MCF 10A (cell line): Measurements from ENCODE around the gene IL23A. TPM values are rescaled to one million over a fixed set of nuclear protein-coding genes. Genes with fewer than 3 reads are reported as not detected.
A peak's percentile ranks its signal among the peaks of the same experiment; 100 is the strongest.

Experiments
- Bru-seq: library from RNA; stranded (reverse); fragments of 400-500 nt; gene quantifications from one replicate; lab custom pipeline; 2021; lab: Mats Ljungman, UMichigan
- BruChase-seq, 2 experiments: library from RNA; stranded (reverse); fragments of 400-500 nt; gene quantifications; one replicate each; lab custom pipeline; 2021; lab: Mats Ljungman, UMichigan
- BruUV-seq: library from RNA; stranded (reverse); fragments of 400-500 nt; replicated peaks from 2 replicates; lab custom pipeline; 2021; lab: Mats Ljungman, UMichigan
- CTCF ChIA-PET: fragments of 300-600 bp; sonication (Branson Sonifier 250); formaldehyde crosslinking; extraction: SDS; loops from one replicate; lab custom pipeline; 2021; ENCODE audit warnings: antibody characterized with exemption, inconsistent platforms; lab: Yijun Ruan, JAX
- POLR2A ChIA-PET: fragments of 300-600, 350-650 bp; sonication (Branson Sonifier 250); formaldehyde crosslinking; extraction: SDS; loops from one replicate; lab custom pipeline; 2020; ENCODE audit warnings: antibody characterized with exemption, inconsistent platforms; lab: Yijun Ruan, JAX
- DNase-seq: peaks from one replicate; pipeline ENCODE4 v3.0.0-alpha.2; 2018; ENCODE audit not compliant: unreplicated experiment
- H3K27ac Mint-ChIP-seq: one replicate; pipeline ENCODE4 v1.8.0; 2022; ENCODE audit warnings: mild to moderate bottlenecking, low read depth, mixed read lengths; ENCODE audit not compliant: unreplicated experiment
- H3K27me3 Mint-ChIP-seq: one replicate; pipeline ENCODE4 v1.8.0; 2022; ENCODE audit warnings: mixed read lengths; ENCODE audit not compliant: insufficient read depth, unreplicated experiment
- H3K36me3 Mint-ChIP-seq: one replicate; pipeline ENCODE4 v1.8.0; 2022; ENCODE audit warnings: mild to moderate bottlenecking, moderate library complexity, mixed read lengths; ENCODE audit not compliant: insufficient read depth, unreplicated experiment
- H3K4me1 Mint-ChIP-seq: one replicate; pipeline ENCODE4 v1.8.0; 2022; ENCODE audit warnings: mixed read lengths; ENCODE audit not compliant: insufficient read depth, unreplicated experiment
- H3K4me3 Mint-ChIP-seq: one replicate; pipeline ENCODE4 v1.8.0; 2022; ENCODE audit warnings: mild to moderate bottlenecking, moderate library complexity, mixed read lengths; ENCODE audit not compliant: unreplicated experiment
- H3K9me3 Mint-ChIP-seq: one replicate; pipeline ENCODE4 v1.8.0; 2022; ENCODE audit warnings: mixed read lengths; ENCODE audit not compliant: unreplicated experiment
- intact Hi-C: fragments of 100-400 bp; cut with micrococcal nuclease; formaldehyde crosslinking; loops from 2 replicates; pipeline ENCODE4 v1.14.1; 2022
- long read RNA-seq: library from polyadenylated mRNA; stranded (forward); transcript quantifications from one replicate; pipeline ENCODE4 v2.0.0, GENCODE V29; 2022
- total RNA-seq: library from RNA; stranded (reverse); gene quantifications from 2 replicates; pipeline ENCODE4 v1.2.3, GENCODE V29; 2022
- TF ChIP-seq, protein P1 (sequence below): fragments of 200-600 bp; IDR thresholded peaks from one replicate; pipeline ENCODE4 v1.8.0; 2022; ENCODE audit warnings: antibody characterized with exemption, mild to moderate bottlenecking; ENCODE audit not compliant: unreplicated experiment

IL23A gene, protein sequence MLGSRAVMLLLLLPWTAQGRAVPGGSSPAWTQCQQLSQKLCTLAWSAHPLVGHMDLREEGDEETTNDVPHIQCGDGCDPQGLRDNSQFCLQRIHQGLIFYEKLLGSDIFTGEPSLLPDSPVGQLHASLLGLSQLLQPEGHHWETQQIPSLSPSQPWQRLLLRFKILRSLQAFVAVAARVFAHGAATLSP
- 0.61 and 1.7 TPM in 2 replicates for total RNA-seq
- Bru-seq, nascent RNA: percentile 43 among the genes with signal in this experiment
- percentile 51 among the genes with signal in this experiment for BruChase-seq, experiment 1, labeled RNA remaining after a 6-hour chase
- percentile 53 among the genes with signal in this experiment for BruChase-seq, experiment 2, labeled RNA remaining after a 2-hour chase
- long read RNA-seq, partial matches to known transcripts: 0 of 3 reads
- long read RNA-seq, other reads (novel, unspliced or antisense): 2 of 3 reads

GRCh38 chr12:56338308-56339157, at the start of gene IL23A:
Gene IL23A (plus strand): TSS chr12:56338884. CDS start chr12:56339045, 161 bp downstream.
- TF ChIP-seq, protein P1, sequence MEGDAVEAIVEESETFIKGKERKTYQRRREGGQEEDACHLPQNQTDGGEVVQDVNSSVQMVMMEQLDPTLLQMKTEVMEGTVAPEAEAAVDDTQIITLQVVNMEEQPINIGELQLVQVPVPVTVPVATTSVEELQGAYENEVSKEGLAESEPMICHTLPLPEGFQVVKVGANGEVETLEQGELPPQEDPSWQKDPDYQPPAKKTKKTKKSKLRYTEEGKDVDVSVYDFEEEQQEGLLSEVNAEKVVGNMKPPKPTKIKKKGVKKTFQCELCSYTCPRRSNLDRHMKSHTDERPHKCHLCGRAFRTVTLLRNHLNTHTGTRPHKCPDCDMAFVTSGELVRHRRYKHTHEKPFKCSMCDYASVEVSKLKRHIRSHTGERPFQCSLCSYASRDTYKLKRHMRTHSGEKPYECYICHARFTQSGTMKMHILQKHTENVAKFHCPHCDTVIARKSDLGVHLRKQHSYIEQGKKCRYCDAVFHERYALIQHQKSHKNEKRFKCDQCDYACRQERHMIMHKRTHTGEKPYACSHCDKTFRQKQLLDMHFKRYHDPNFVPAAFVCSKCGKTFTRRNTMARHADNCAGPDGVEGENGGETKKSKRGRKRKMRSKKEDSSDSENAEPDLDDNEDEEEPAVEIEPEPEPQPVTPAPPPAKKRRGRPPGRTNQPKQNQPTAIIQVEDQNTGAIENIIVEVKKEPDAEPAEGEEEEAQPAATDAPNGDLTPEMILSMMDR: no peak
- Mint-ChIP-seq H3K27ac (peak within 1 kb of the TSS; percentile 60), H3K36me3 (peaks cover 26% of the 10 kb centered on the region), H3K4me1 (peaks cover 10% of the 10 kb centered on the region), H3K27me3 (no peaks in the 10 kb centered on the region), H3K4me3 (no peak within 1 kb of the TSS), H3K9me3 (no peaks in the 10 kb centered on the region)
- ChIA-PET POLR2A (interaction anchor here (0.6 to 4.7 kb wide), 4 partner anchors 22 to 126 kb away, joined by 3 to 26 read pairs (median 4); partner anchors contain the start of genes STAT2 and TIMELESS), CTCF (interaction anchor here (0.6 to 1.6 kb wide), 8 partner anchors 12 to 1150 kb away, joined by 3 to 9 read pairs (median 4); partner anchors contain the start of gene RNF41)
- no TSS peak for BruUV-seq
- DNase-seq: peak; percentile 33
- intact Hi-C loops: no loop called here

DNA sequence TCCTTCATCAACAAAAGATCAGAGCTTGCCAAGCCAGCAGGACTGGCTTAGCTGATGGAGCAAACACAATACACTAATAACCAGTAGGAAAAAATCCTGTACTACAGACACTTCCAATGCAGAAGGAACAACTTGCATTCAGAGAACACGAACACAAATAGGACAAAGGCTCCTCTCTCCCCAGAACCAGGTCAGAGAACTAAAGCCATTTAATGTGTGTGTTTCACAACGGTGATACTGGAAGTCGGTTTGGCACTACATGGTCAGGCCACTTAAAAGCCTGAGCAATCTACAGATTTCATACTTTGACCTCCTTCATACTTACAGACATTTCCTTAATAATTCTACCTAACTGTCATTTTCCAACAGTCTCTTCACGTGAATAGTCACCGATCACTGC, 44.9 kb upstream of the IL23A start:
- BruUV-seq: no TSS peak
- Mint-ChIP-seq H3K4me3 (no peak overlapping the region), H3K36me3 (peaks cover 68% of the 10 kb centered on the region), H3K4me1 (peaks cover 8% of the 10 kb centered on the region), H3K27me3 (no peaks in the 10 kb centered on the region), H3K9me3 (no peaks in the 10 kb centered on the region), H3K27ac (no peak overlapping the region)
- no peak for DNase-seq
- TF ChIP-seq, protein P1: no peak
- intact Hi-C loops: no loop called here
- ChIA-PET POLR2A (no interaction called here), CTCF (interaction anchor here (0.6 to 0.8 kb wide), 2 partner anchors 10 to 58 kb away, joined by 3 to 5 read pairs; no protein-coding TSS in a partner anchor)

DNA sequence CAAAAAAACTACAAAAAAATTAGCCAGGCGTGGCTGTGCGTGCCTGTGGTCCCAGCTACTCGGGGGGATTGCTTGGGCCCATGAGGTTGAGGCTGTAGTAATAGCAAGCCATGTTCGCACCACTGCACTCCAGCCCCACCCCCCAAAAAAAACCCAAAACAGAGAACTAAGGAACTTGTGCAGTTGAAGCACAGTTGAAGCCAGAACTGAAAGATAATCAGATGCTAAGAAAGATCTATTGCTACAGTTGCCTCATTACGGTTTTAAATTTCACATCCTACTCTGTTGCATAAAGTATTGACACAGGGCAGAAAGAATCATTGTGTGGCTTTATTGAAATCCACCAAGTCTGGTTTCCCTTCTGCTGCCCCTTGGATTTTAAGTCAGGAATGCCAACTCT, 42.4 kb upstream of the IL23A start:
- TF ChIP-seq, protein P1: no peak
- ChIA-PET CTCF (interaction anchor here (0.6 kb wide), 2 partner anchors 93 to 457 kb away, joined by 3 read pairs; no protein-coding TSS in a partner anchor), POLR2A (no interaction called here)
- intact Hi-C loops: no loop called here
- Mint-ChIP-seq H3K4me3 (no peak overlapping the region), H3K27me3 (no peaks in the 10 kb centered on the region), H3K4me1 (peaks cover 14% of the 10 kb centered on the region), H3K36me3 (peaks cover 58% of the 10 kb centered on the region), H3K9me3 (no peaks in the 10 kb centered on the region), H3K27ac (no peak overlapping the region)
- no TSS peak for BruUV-seq
- DNase-seq: no peak
